IMR-90 (cell line): ENCODE results near the gene AGPAT3. TPM values are rescaled to one million over a fixed set of nuclear protein-coding genes. Genes with fewer than 3 reads are reported as not detected.

Source experiments
- ATAC-seq: fragments of 200-7000 bp; cut with Tn5 transposase; 2 replicates; pipeline ENCODE4 v1.9.1; 2020; ENCODE audit warnings: low read depth, mild to moderate bottlenecking, moderate library complexity
- BruUV-seq: library from RNA; stranded (reverse); fragments of 400-500 nt; replicated peaks from 2 replicates; lab custom pipeline; 2021; lab: Mats Ljungman, UMichigan
- CTCF ChIA-PET: fragments of 300-600 bp; formaldehyde crosslinking; extraction: SDS; loops from one replicate; lab custom pipeline; 2021; ENCODE audit warnings: antibody characterized with exemption; lab: Yijun Ruan, JAX
- POLR2A ChIA-PET: fragments of 300-600 bp; sonication (Branson Sonifier 250); formaldehyde crosslinking; loops from one replicate; lab custom pipeline; 2022; ENCODE audit warnings: antibody characterized with exemption; ENCODE audit not compliant: unreplicated experiment; lab: Charles Lee
- DNase-seq: peaks from one replicate; pipeline ENCODE4 v3.0.0; 2013
- H2AFZ ChIP-seq: replicated peaks from 2 replicates; pipeline ENCODE3; 2013; ENCODE audit warnings: low read length, mild to moderate bottlenecking; ENCODE audit not compliant: poor library complexity
- H2AK5ac ChIP-seq: 2 replicates; pipeline ENCODE4 v1.6.1; 2013; ENCODE audit warnings: low read depth, low read length, inconsistent platforms
- H2AK9ac ChIP-seq: replicated peaks from 2 replicates; pipeline ENCODE3; 2013; ENCODE audit warnings: mild to moderate bottlenecking, low read depth, low read length, moderate library complexity; ENCODE audit not compliant: poor library complexity
- H2BK120ac ChIP-seq: 2 replicates; pipeline ENCODE4 v1.6.1; 2013; ENCODE audit warnings: low read depth, low read length, inconsistent platforms
- H2BK15ac ChIP-seq: 3 replicates; pipeline ENCODE4 v1.6.1; 2013; ENCODE audit warnings: low read depth, low read length, inconsistent platforms
- H2BK20ac ChIP-seq: 2 replicates; pipeline ENCODE4 v1.6.1; 2013; ENCODE audit warnings: low read depth, mild to moderate bottlenecking, inconsistent platforms, low read length, moderate library complexity
- H2BK5ac ChIP-seq: 2 replicates; pipeline ENCODE4 v1.6.1; 2013; ENCODE audit warnings: mild to moderate bottlenecking, low read depth, low read length, inconsistent platforms; ENCODE audit not compliant: poor library complexity, severe bottlenecking
- H3K14ac ChIP-seq: replicated peaks from 2 replicates; pipeline ENCODE4 v1.6.1; 2013; ENCODE audit warnings: low read depth, low read length, inconsistent platforms
- H3K18ac ChIP-seq: 2 replicates; pipeline ENCODE4 v1.6.1; 2013; ENCODE audit warnings: low read depth, low read length, control low read depth
- H3K23ac ChIP-seq: 2 replicates; pipeline ENCODE4 v1.6.1; 2013; ENCODE audit warnings: low read depth, low read length, inconsistent platforms
- H3K27ac ChIP-seq: 2 replicates; pipeline ENCODE4 v1.5.1; 2013; ENCODE audit warnings: mild to moderate bottlenecking, control low read depth, low read length; ENCODE audit not compliant: insufficient read depth
- H3K27me3 ChIP-seq: 2 replicates; pipeline ENCODE4 v1.6.1; 2013; ENCODE audit warnings: low read length; ENCODE audit not compliant: control insufficient read depth, insufficient read depth
- H3K36me3 ChIP-seq: 2 replicates; pipeline ENCODE4 v1.6.1; 2013; ENCODE audit warnings: low read length, mixed read lengths; ENCODE audit not compliant: control insufficient read depth, insufficient read depth
- H3K4ac ChIP-seq: 2 replicates; pipeline ENCODE4 v1.6.1; 2013; ENCODE audit warnings: low read depth, low read length, inconsistent platforms
- H3K4me1 ChIP-seq: 2 replicates; pipeline ENCODE4 v1.6.1; 2013; ENCODE audit warnings: low read length, mixed read lengths; ENCODE audit not compliant: control insufficient read depth, insufficient read depth
- H3K4me2 ChIP-seq: 2 replicates; pipeline ENCODE4 v1.6.1; 2013; ENCODE audit warnings: low read depth, mild to moderate bottlenecking, control low read depth, low read length, moderate library complexity
- H3K4me3 ChIP-seq: 2 replicates; pipeline ENCODE4 v1.5.1; 2013; ENCODE audit warnings: low read depth, mild to moderate bottlenecking, control low read depth, low read length, moderate library complexity; ENCODE audit not compliant: insufficient read depth
- H3K56ac ChIP-seq: 2 replicates; pipeline ENCODE4 v1.6.1; 2013; ENCODE audit warnings: low read length, inconsistent platforms; ENCODE audit not compliant: insufficient read depth; ENCODE audit errors: extremely low read depth
- H3K79me1 ChIP-seq, 2 experiments: 2 replicates each; pipeline ENCODE4 v1.6.1; 2013; ENCODE audit warnings: low read length in 2 of 2, inconsistent platforms in 1 of 2, low read depth in 1 of 2
- H3K9ac ChIP-seq: 2 replicates; pipeline ENCODE4 v1.6.1; 2013; ENCODE audit warnings: low read depth, low read length, control low read depth
- H3K9me1 ChIP-seq: 2 replicates; pipeline ENCODE4 v1.6.1; 2013; ENCODE audit warnings: low read length, inconsistent platforms; ENCODE audit not compliant: insufficient read depth
- H3K9me3 ChIP-seq: 2 replicates; pipeline ENCODE4 v1.6.1; 2013; ENCODE audit warnings: low read length; ENCODE audit not compliant: control insufficient read depth, insufficient read depth
- H4K20me1 ChIP-seq: 2 replicates; pipeline ENCODE4 v1.6.1; 2013; ENCODE audit warnings: low read length, inconsistent platforms; ENCODE audit not compliant: insufficient read depth
- H4K5ac ChIP-seq: 2 replicates; pipeline ENCODE4 v1.6.1; 2013; ENCODE audit warnings: mild to moderate bottlenecking, low read depth, low read length, control low read depth
- H4K8ac ChIP-seq, 2 experiments: 2 replicates each; pipeline ENCODE4 v1.6.1; 2013; ENCODE audit warnings: low read depth in 2 of 2, low read length in 2 of 2, control low read depth in 1 of 2, inconsistent platforms in 1 of 2
- H4K91ac ChIP-seq: 2 replicates; pipeline ENCODE4 v1.6.1; 2013; ENCODE audit warnings: low read depth, low read length, inconsistent platforms; ENCODE audit not compliant: insufficient read depth
- BHLHE40 ChIP-seq: fragments of 150-350 bp; IDR thresholded peaks from 2 replicates; pipeline ENCODE4 v1.6.1; 2016; ENCODE audit warnings: mild to moderate bottlenecking, low read depth, low read length
- CEBPB ChIP-seq: IDR thresholded peaks from 2 replicates; pipeline ENCODE4 v1.6.1; 2012; ENCODE audit warnings: low read depth, low read length, improper control_type of control experiment
- CHD1 ChIP-seq: IDR thresholded peaks from 2 replicates; pipeline ENCODE4 v1.6.1; 2012; ENCODE audit warnings: low read depth, low read length, improper control_type of control experiment
- FOS ChIP-seq: fragments of 150-350 bp; IDR thresholded peaks from 2 replicates; pipeline ENCODE4 v1.6.1; 2016; ENCODE audit warnings: low read depth, low read length
- MAFK ChIP-seq: IDR thresholded peaks from 2 replicates; pipeline ENCODE4 v1.6.1; 2012; ENCODE audit warnings: low read depth, low read length, improper control_type of control experiment
- MAZ ChIP-seq: IDR thresholded peaks from 2 replicates; pipeline ENCODE4 v1.6.1; 2012; ENCODE audit warnings: low read depth, mild to moderate bottlenecking, low read length, improper control_type of control experiment, moderate library complexity, borderline replicate concordance
- MXI1 ChIP-seq: IDR thresholded peaks from 2 replicates; pipeline ENCODE4 v1.6.1; 2012; ENCODE audit warnings: low read depth, mild to moderate bottlenecking, low read length, moderate library complexity, borderline replicate concordance
- NFE2L2 ChIP-seq: fragments of 150-350 bp; IDR thresholded peaks from 2 replicates; pipeline ENCODE4 v1.6.1; 2016; ENCODE audit warnings: low read depth, mild to moderate bottlenecking, low read length
- POLR2A ChIP-seq: IDR thresholded peaks from 2 replicates; pipeline ENCODE4 v1.6.1; 2012; ENCODE audit warnings: mild to moderate bottlenecking, low read depth, low read length
- RAD21 ChIP-seq: IDR thresholded peaks from 2 replicates; pipeline ENCODE4 v1.6.1; 2012; ENCODE audit warnings: low read length, improper control_type of control experiment
- RCOR1 ChIP-seq: IDR thresholded peaks from 2 replicates; pipeline ENCODE4 v1.6.1; 2012; ENCODE audit warnings: mild to moderate bottlenecking, low read length, improper control_type of control experiment; ENCODE audit not compliant: insufficient replicate concordance
- RFX5 ChIP-seq: IDR thresholded peaks from 2 replicates; pipeline ENCODE4 v1.8.0; 2012; ENCODE audit warnings: low read depth, mild to moderate bottlenecking, low read length, moderate library complexity
- SMC3 ChIP-seq: fragments of 150-350 bp; IDR thresholded peaks from 2 replicates; pipeline ENCODE4 v1.6.1; 2016; ENCODE audit warnings: low read depth, mild to moderate bottlenecking, antibody characterized with exemption, low read length, moderate library complexity
- WGBS, 2 experiments: methylation state at CpG; one replicate each; pipeline versions ENCODE4 v1.1.5 to v1.1.7; 2013; ENCODE audit warnings: missing lambda C conversion rate in 2 of 2; ENCODE audit not compliant: insufficient read length in 1 of 2; ENCODE audit errors: extremely low coverage in 2 of 2; 5-methylcytosine and 5-hydroxymethylcytosine counted together
- dilution Hi-C: fragments of 300-500 bp; cut with HindIII; formaldehyde crosslinking; loops from one replicate; pipeline ENCODE4 v1.14.3; 2018; ENCODE audit warnings: low sequenced_read_pairs; ENCODE audit not compliant: unreplicated experiment
- in situ Hi-C: fragments of 300-500 bp; cut with MboI; formaldehyde crosslinking; loops from 3 replicates; pipeline ENCODE4 v1.14.3; 2019; ENCODE audit warnings: low sequenced_read_pairs, inconsistent platforms, mixed read lengths
- intact Hi-C: fragments of 100-400 bp; cut with micrococcal nuclease; formaldehyde crosslinking; loops from 2 replicates; pipeline ENCODE4 v1.10.0; 2022
- polyA plus RNA-seq, 3 experiments: library from polyadenylated mRNA; depleted of rRNA; stranded (reverse); fragments of >200 nt; gene quantifications; 2 replicates each; pipeline ENCODE4 v1.2.3, GENCODE V29; 2012; ENCODE audit warnings: low replicate concordance in 1 of 3
- total RNA-seq: library from RNA; depleted of rRNA; stranded (reverse); fragments of >200 nt; gene quantifications from 2 replicates; pipeline ENCODE4 v1.2.3, GENCODE V29; 2012
- TF ChIP-seq, protein P1 (sequence below): fragments of 150-350 bp; IDR thresholded peaks from 2 replicates; pipeline ENCODE4 v1.6.1; 2017; ENCODE audit warnings: mild to moderate bottlenecking, antibody characterized with exemption, low read length, low read depth
- TF ChIP-seq, protein P2 (sequence below): fragments of 150-350 bp; IDR thresholded peaks from 2 replicates; pipeline ENCODE4 v1.6.1; 2016; ENCODE audit warnings: low read depth, mild to moderate bottlenecking, low read length, moderate library complexity, borderline replicate concordance
- TF ChIP-seq, protein P3 (sequence below): conservative IDR thresholded peaks from 2 replicates; pipeline ENCODE4 v1.5.1; 2012; ENCODE audit warnings: mild to moderate bottlenecking, low read depth, low read length, improper control_type of control experiment

AGPAT3 gene
- total and polyA plus RNA-seq, 2 of the 4 experiments (the other 2 are of a cell fraction), result 27.1 to 38.7 TPM

DNA sequence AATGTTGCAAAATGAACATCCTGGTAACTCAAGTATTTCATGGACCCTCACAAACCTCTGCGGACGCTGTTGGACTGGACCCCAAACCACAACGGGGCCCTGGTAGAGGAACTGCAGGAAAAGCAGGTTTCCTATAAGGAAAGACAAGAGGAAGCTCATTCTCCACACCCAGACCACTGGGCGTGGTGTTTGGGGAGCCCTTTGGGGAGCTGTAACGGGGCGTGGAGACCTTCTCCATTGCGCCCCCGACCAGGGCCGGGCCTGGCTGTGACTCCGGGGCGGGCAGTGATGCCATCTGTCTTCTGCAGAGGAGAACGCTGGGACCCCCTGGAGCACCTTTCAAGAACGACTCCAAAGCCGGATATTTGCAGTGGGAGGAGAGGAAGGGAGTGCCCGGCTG lies 30.0 kb upstream of the AGPAT3 start:
- no peak overlapping the region for H3K14ac ChIP-seq
- dilution Hi-C loops, result no loop called here
- no peak overlapping the region for H4K8ac ChIP-seq
- intact Hi-C loops, result no loop called here
- H2AK9ac ChIP-seq, result no peak overlapping the region
- 80% methylated on average over 1 of the region's 15 CpGs; no CpG with 5 or more reads in 1 of the 2 experiments for WGBS, 2 experiments
- H3K27me3 ChIP-seq, result peaks cover 31% of the 10 kb centered on the region
- H2AFZ ChIP-seq, result no peak overlapping the region
- H3K23ac ChIP-seq, result no peak overlapping the region
- no peak overlapping the region for H3K9ac ChIP-seq
- no peak overlapping the region for H3K27ac ChIP-seq
- ChIA-PET CTCF (no interaction called here), POLR2A (no interaction called here)
- no peak overlapping the region for H4K5ac ChIP-seq
- TF ChIP-seq RCOR1 (no peak), MAFK (no peak), RFX5 (no peak), CHD1 (no peak), RAD21 (no peak), NFE2L2 (no peak), MXI1 (no peak), SMC3 (no peak), POLR2A (no peak), BHLHE40 (no peak), CEBPB (no peak), FOS (no peak), MAZ (no peak)
- TF ChIP-seq, protein P1, sequence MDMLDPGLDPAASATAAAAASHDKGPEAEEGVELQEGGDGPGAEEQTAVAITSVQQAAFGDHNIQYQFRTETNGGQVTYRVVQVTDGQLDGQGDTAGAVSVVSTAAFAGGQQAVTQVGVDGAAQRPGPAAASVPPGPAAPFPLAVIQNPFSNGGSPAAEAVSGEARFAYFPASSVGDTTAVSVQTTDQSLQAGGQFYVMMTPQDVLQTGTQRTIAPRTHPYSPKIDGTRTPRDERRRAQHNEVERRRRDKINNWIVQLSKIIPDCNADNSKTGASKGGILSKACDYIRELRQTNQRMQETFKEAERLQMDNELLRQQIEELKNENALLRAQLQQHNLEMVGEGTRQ, result no peak
- TF ChIP-seq, protein P2, sequence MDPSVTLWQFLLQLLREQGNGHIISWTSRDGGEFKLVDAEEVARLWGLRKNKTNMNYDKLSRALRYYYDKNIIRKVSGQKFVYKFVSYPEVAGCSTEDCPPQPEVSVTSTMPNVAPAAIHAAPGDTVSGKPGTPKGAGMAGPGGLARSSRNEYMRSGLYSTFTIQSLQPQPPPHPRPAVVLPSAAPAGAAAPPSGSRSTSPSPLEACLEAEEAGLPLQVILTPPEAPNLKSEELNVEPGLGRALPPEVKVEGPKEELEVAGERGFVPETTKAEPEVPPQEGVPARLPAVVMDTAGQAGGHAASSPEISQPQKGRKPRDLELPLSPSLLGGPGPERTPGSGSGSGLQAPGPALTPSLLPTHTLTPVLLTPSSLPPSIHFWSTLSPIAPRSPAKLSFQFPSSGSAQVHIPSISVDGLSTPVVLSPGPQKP, result no peak
- TF ChIP-seq, protein P3, sequence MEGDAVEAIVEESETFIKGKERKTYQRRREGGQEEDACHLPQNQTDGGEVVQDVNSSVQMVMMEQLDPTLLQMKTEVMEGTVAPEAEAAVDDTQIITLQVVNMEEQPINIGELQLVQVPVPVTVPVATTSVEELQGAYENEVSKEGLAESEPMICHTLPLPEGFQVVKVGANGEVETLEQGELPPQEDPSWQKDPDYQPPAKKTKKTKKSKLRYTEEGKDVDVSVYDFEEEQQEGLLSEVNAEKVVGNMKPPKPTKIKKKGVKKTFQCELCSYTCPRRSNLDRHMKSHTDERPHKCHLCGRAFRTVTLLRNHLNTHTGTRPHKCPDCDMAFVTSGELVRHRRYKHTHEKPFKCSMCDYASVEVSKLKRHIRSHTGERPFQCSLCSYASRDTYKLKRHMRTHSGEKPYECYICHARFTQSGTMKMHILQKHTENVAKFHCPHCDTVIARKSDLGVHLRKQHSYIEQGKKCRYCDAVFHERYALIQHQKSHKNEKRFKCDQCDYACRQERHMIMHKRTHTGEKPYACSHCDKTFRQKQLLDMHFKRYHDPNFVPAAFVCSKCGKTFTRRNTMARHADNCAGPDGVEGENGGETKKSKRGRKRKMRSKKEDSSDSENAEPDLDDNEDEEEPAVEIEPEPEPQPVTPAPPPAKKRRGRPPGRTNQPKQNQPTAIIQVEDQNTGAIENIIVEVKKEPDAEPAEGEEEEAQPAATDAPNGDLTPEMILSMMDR, result no peak
- H3K4me1 ChIP-seq, result no peaks in the 10 kb centered on the region
- H4K20me1 ChIP-seq, result no peaks in the 10 kb centered on the region
- no peaks in the 10 kb centered on the region for H3K9me1 ChIP-seq
- no peak overlapping the region for H2AK5ac ChIP-seq
- in situ Hi-C loops, result no loop called here
- DNase-seq (no peak), ATAC-seq (no peak)
- BruUV-seq, result no TSS peak
- H3K18ac ChIP-seq, result no peak overlapping the region
- H3K4me3 ChIP-seq, result no peak overlapping the region
- H3K9me3 ChIP-seq, result peaks cover 7% of the 10 kb centered on the region; the same call in 1 of the 2 replicates
- H4K91ac ChIP-seq, result no peak overlapping the region
- H3K56ac ChIP-seq, result no peak overlapping the region
- no peak overlapping the region for H2BK15ac ChIP-seq
- H3K79me1 ChIP-seq, result no peaks in the 10 kb centered on the region
- no peak overlapping the region for H2BK5ac ChIP-seq
- no peak overlapping the region for H2BK20ac ChIP-seq
- H2BK120ac ChIP-seq, result no peak overlapping the region
- H3K4me2 ChIP-seq, result no peak overlapping the region
- H3K4ac ChIP-seq, result no peak overlapping the region
- H3K36me3 ChIP-seq, result no peaks in the 10 kb centered on the region
